Hepatocyte (in vitro differentiated cells): ENCODE data around the gene CAB39L. TPM values are rescaled to one million over a fixed set of nuclear protein-coding genes. Genes with fewer than 3 reads are reported as not detected.

ENCODE experiments used
- DNase-seq: peaks from one replicate; pipeline ENCODE4 v3.0.0-alpha.2; 2016; ENCODE audit warnings: low spot score
- H2AFZ ChIP-seq: fragments of 200-600 bp; sonication (generic); 2 replicates; pipeline ENCODE4 v1.6.0; 2016; ENCODE audit warnings: antibody characterized with exemption, mild to moderate bottlenecking
- H3K27ac ChIP-seq: fragments of 200-600 bp; sonication (generic); 2 replicates; pipeline ENCODE4 v1.5.1; 2016; ENCODE audit warnings: mild to moderate bottlenecking
- H3K27me3 ChIP-seq: fragments of 200-600 bp; sonication (generic); 2 replicates; pipeline ENCODE4 v1.6.1; 2016
- H3K36me3 ChIP-seq: fragments of 200-600 bp; sonication (generic); replicated peaks from 2 replicates; pipeline ENCODE4 v1.5.1; 2016; ENCODE audit warnings: low read depth; ENCODE audit not compliant: insufficient read depth
- H3K4me1 ChIP-seq: fragments of 200-600 bp; sonication (generic); 2 replicates; pipeline ENCODE4 v1.5.1; 2016; ENCODE audit warnings: mild to moderate bottlenecking, moderate library complexity; ENCODE audit not compliant: insufficient read depth
- H3K4me2 ChIP-seq: fragments of 200-600 bp; sonication (generic); 2 replicates; pipeline ENCODE4 v1.6.0; 2016
- H3K4me3 ChIP-seq: fragments of 200-600 bp; sonication (generic); 2 replicates; pipeline ENCODE4 v1.5.1; 2016; ENCODE audit warnings: mild to moderate bottlenecking
- H3K79me2 ChIP-seq: fragments of 200-600 bp; sonication (generic); 2 replicates; pipeline ENCODE4 v1.6.0; 2017; ENCODE audit warnings: mild to moderate bottlenecking
- H3K9me2 ChIP-seq: fragments of 200-600 bp; sonication (generic); replicated peaks from 2 replicates; pipeline ENCODE4 v1.6.0; 2017; ENCODE audit warnings: mild to moderate bottlenecking; ENCODE audit not compliant: insufficient read depth
- H3K9me3 ChIP-seq: fragments of 200-600 bp; sonication (generic); 2 replicates; pipeline ENCODE4 v1.5.1; 2016; ENCODE audit warnings: low read depth, mild to moderate bottlenecking
- H4K20me1 ChIP-seq: fragments of 200-600 bp; sonication (generic); 2 replicates; pipeline ENCODE4 v1.6.0; 2016; ENCODE audit warnings: mild to moderate bottlenecking; ENCODE audit not compliant: insufficient read depth, poor library complexity, severe bottlenecking
- CTCF ChIP-seq: fragments of 200-600 bp; sonication (generic); IDR thresholded peaks from 2 replicates; pipeline ENCODE4 v1.5.1; 2016; ENCODE audit warnings: antibody characterized with exemption, mild to moderate bottlenecking; ENCODE audit not compliant: poor library complexity
- EZH2 ChIP-seq: fragments of 200-600 bp; sonication (generic); IDR thresholded peaks from 2 replicates; pipeline ENCODE4 v1.6.1; 2016; ENCODE audit warnings: antibody characterized with exemption, mild to moderate bottlenecking, borderline replicate concordance
- EZH2phosphoT487 ChIP-seq: fragments of 200-600 bp; sonication (generic); IDR thresholded peaks from one replicate; pipeline ENCODE4 v1.6.1; 2018; ENCODE audit warnings: antibody characterized with exemption, mild to moderate bottlenecking, low read depth, moderate library complexity; ENCODE audit not compliant: unreplicated experiment, severe bottlenecking
- WGBS: methylation state at CpG from one replicate; pipeline ENCODE4 v1.1.6; 2016; ENCODE audit warnings: low lambda C conversion rate; ENCODE audit errors: missing lambda C conversion rate; 5-methylcytosine and 5-hydroxymethylcytosine counted together
- polyA plus RNA-seq: library from polyadenylated mRNA; unstranded; fragments of >200 nt; fragmentation: Nextera tagmentation; extraction: Ambion mirVana; gene quantifications from 2 replicates; pipeline ENCODE4 v1.2.1, GENCODE V29; 2016
- total RNA-seq: library from RNA; depleted of rRNA; stranded (reverse); fragments of >200 nt; gene quantifications from 2 replicates; pipeline ENCODE4 v1.2.3, GENCODE V29; 2014

CAB39L gene
- total and polyA plus RNA-seq, 2 experiments from 2014 or later, result 13.7 to 20.4 TPM

DNA sequence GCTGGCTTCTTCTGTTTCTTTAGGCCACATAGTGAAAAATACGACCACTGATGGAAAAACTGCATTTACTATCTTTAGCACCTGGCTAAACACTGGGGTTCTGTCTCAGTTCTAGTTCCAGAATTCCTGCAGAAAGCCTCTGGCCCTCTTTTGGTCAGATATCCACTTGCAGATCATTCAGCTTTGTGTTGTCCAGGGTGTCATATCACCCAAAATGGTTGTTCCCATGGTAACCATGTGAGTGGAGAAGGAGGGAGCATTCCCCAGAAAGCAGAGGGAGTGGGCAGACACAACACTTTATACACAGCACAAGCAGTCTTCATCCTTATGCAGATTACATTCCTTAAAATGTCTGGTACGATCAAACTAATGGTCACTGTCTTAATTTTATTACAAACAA is 73.5 kb downstream of the CAB39L start:
- H3K9me3 ChIP-seq, result no peaks in the 10 kb centered on the region
- no peak overlapping the region for H2AFZ ChIP-seq
- H3K27ac ChIP-seq, result no peak overlapping the region
- DNase-seq, result no peak
- no peaks in the 10 kb centered on the region for H3K79me2 ChIP-seq
- no peaks in the 10 kb centered on the region for H3K9me2 ChIP-seq
- no peaks in the 10 kb centered on the region for H4K20me1 ChIP-seq
- TF ChIP-seq CTCF (no peak), EZH2 (no peak)
- no peaks in the 10 kb centered on the region for H3K27me3 ChIP-seq
- no peaks in the 10 kb centered on the region for H3K4me1 ChIP-seq
- no peak overlapping the region for H3K4me2 ChIP-seq
- no peaks in the 10 kb centered on the region for H3K36me3 ChIP-seq
- WGBS, result 82% methylated on average over 2 of the region's 2 CpGs
- no peak overlapping the region for H3K4me3 ChIP-seq

DNA sequence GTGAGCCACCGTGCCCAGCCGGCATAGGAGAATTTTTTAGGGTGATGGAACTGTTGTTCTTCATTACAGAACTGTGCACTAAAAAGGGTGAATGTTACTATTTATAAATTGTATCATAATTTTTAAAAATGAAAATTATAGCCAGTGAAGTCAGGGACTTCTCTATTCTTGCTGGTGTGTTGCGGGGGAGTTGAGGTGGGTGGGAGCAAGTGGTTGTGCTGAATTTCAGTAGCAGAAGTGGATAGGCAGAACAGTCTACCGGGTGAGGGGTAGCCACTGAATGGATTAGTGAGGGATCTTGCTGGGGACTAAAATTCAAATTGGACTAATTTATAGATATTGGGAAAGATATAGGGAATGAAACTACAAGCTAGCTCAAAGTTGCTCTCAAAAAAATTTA is 74.0 kb downstream of the CAB39L start:
- WGBS, result 91% methylated on average over 4 of the region's 4 CpGs
- TF ChIP-seq CTCF, result no peak
- TF ChIP-seq EZH2, result no peak
- no peak for TF ChIP-seq EZH2phosphoT487
- Histone ChIP-seq H3K4me1 (no peaks in the 10 kb centered on the region), H3K27ac (no peak overlapping the region), H3K36me3 (peaks cover 1% of the 10 kb centered on the region), H4K20me1 (no peaks in the 10 kb centered on the region), H2AFZ (no peak overlapping the region), H3K9me2 (no peaks in the 10 kb centered on the region), H3K4me3 (no peak overlapping the region), H3K4me2 (no peak overlapping the region), H3K9me3 (no peaks in the 10 kb centered on the region), H3K27me3 (no peaks in the 10 kb centered on the region), H3K79me2 (no peaks in the 10 kb centered on the region)
- DNase-seq, result no peak

- Histone ChIP-seq H3K9me3 (no peaks in the 10 kb centered on the region), H2AFZ (no peak overlapping the region), H3K79me2 (no peaks in the 10 kb centered on the region), H4K20me1 (no peaks in the 10 kb centered on the region), H3K27ac (no peak overlapping the region), H3K4me3 (no peak overlapping the region), H3K36me3 (peaks cover 3% of the 10 kb centered on the region), H3K27me3 (no peaks in the 10 kb centered on the region), H3K4me1 (no peaks in the 10 kb centered on the region), H3K9me2 (no peaks in the 10 kb centered on the region), H3K4me2 (no peak overlapping the region)
- no peak for TF ChIP-seq EZH2
- no peak for TF ChIP-seq EZH2phosphoT487
- TF ChIP-seq CTCF, result no peak
- DNase-seq, result no peak
- 88% methylated on average over 2 of the region's 2 CpGs for WGBS
Observed at GRCh38 chr13:49368688-49369087, 75.2 kb downstream of the CAB39L start.
